Naive thymus-derived CD4-positive, alpha-beta T cell (primary cell): Measurements from ENCODE around the gene MPPED2. TPM values are rescaled to one million over a fixed set of nuclear protein-coding genes. Genes with fewer than 3 reads are reported as not detected.
"Not testable (repeated sequence)": the region's sequence is repeated elsewhere in the genome, so short reads cannot be mapped to it uniquely, and the experiment has no call there.

Source experiments
- ATAC-seq: fragments of 150-1000 bp; cut with Tn5 transposase; 2 replicates; pipeline ENCODE4 v1.10.0; 2021; ENCODE audit warnings: mild to moderate bottlenecking, moderate library complexity
- CTCF ChIA-PET: fragments of 350-600 bp; sonication (Branson Sonifier 250); formaldehyde crosslinking; loops from one replicate; lab custom pipeline; 2021; ENCODE audit warnings: antibody characterized with exemption; lab: Charles Lee
- POLR2A ChIA-PET: fragments of 350-600 bp; sonication (Branson Sonifier 250); formaldehyde crosslinking; loops from one replicate; lab custom pipeline; 2021; ENCODE audit warnings: antibody characterized with exemption, inconsistent platforms; lab: Charles Lee
- DNase-seq, 9 donors: peaks; one replicate each; pipeline versions ENCODE4 v3.0.0 to v3.0.0-alpha.2; 2020 to 2022; ENCODE audit warnings: mixed read lengths in 1 of 9
- H3K27ac ChIP-seq: one replicate; pipeline ENCODE4 v1.7.0; 2013; ENCODE audit warnings: mild to moderate bottlenecking, low read depth, low read length, moderate library complexity
- H3K27me3 ChIP-seq, 2 donors: one replicate each; pipeline ENCODE4 v1.7.0; 2013; ENCODE audit warnings: low read length in 2 of 2, mild to moderate bottlenecking in 2 of 2, moderate library complexity in 2 of 2; ENCODE audit not compliant: control insufficient read depth in 2 of 2, insufficient read depth in 2 of 2
- H3K36me3 ChIP-seq, 3 experiments: 1 replicate in 2 of 3; 2 replicates in 1 of 3; pipeline ENCODE4 v1.7.0; 2013; ENCODE audit warnings: low read length in 3 of 3, mild to moderate bottlenecking in 3 of 3, moderate library complexity in 1 of 3; ENCODE audit not compliant: insufficient read depth in 3 of 3, control insufficient read depth in 2 of 3
- H3K4me1 ChIP-seq, 2 donors: one replicate each; pipeline ENCODE4 v1.7.0; 2013; ENCODE audit warnings: low read length in 2 of 2, mild to moderate bottlenecking in 2 of 2, moderate library complexity in 1 of 2; ENCODE audit not compliant: control insufficient read depth in 2 of 2, insufficient read depth in 2 of 2
- H3K4me3 ChIP-seq: 2 replicates; pipeline ENCODE4 v1.7.0; 2013; ENCODE audit warnings: mild to moderate bottlenecking, low read length
- H3K9me3 ChIP-seq, 3 experiments: 1 replicate in 2 of 3; 2 replicates in 1 of 3; pipeline ENCODE4 v1.7.0; 2013; ENCODE audit warnings: low read length in 3 of 3; ENCODE audit not compliant: control insufficient read depth in 2 of 3
- H3K27ac Mint-ChIP-seq, 9 donors: one replicate each; pipeline ENCODE4 v1.8.0; 2020 to 2022; ENCODE audit warnings: mixed read lengths in 9 of 9, mild to moderate bottlenecking in 8 of 9, moderate library complexity in 5 of 9, inconsistent platforms in 2 of 9
- H3K27me3 Mint-ChIP-seq, 5 donors: one replicate each; pipeline ENCODE4 v1.8.0; 2021 to 2022; ENCODE audit warnings: mixed read lengths in 5 of 5, mild to moderate bottlenecking in 1 of 5
- H3K36me3 Mint-ChIP-seq, 5 donors: one replicate each; pipeline ENCODE4 v1.8.0; 2020 to 2022; ENCODE audit warnings: mixed read lengths in 5 of 5, mild to moderate bottlenecking in 3 of 5, inconsistent platforms in 1 of 5
- H3K4me1 Mint-ChIP-seq, 7 donors: one replicate each; pipeline ENCODE4 v1.8.0; 2020 to 2022; ENCODE audit warnings: mixed read lengths in 7 of 7, mild to moderate bottlenecking in 3 of 7, inconsistent platforms in 1 of 7
- H3K4me3 Mint-ChIP-seq, 10 donors: one replicate each; pipeline ENCODE4 v1.8.0; 2020 to 2022; ENCODE audit warnings: mild to moderate bottlenecking in 10 of 10, mixed read lengths in 10 of 10, moderate library complexity in 6 of 10, inconsistent platforms in 2 of 10
- H3K9me3 Mint-ChIP-seq, 11 donors: one replicate each; pipeline ENCODE4 v1.8.0; 2020 to 2022; ENCODE audit warnings: mixed read lengths in 11 of 11, mild to moderate bottlenecking in 4 of 11, inconsistent platforms in 1 of 11, moderate library complexity in 1 of 11
- intact Hi-C, 2 donors: fragments of 100-400 bp; cut with micrococcal nuclease; formaldehyde crosslinking; loops; one replicate each; pipeline ENCODE4 v1.15.1; 2023
- polyA plus RNA-seq, 2 donors: library from polyadenylated mRNA; unstranded; fragments of 300-500 nt; fragmentation: Illumina TruSeq; gene quantifications; one replicate each; pipeline ENCODE4 v1.2.3, GENCODE V29; 2021
- total RNA-seq, 6 experiments: library from RNA in 5 of 6; stranded (reverse) in 5 of 6; gene quantifications; 1 replicate in 5 of 6; 2 replicates in 1 of 6; pipeline ENCODE4 v1.2.3 and lab custom pipeline; 2021 to 2026

The MPPED2 gene
- total and polyA plus RNA-seq, 7 experiments from 2014 or later, result 0.09 to 3.5 (median 1.3) TPM; not detected in 2

DNA sequence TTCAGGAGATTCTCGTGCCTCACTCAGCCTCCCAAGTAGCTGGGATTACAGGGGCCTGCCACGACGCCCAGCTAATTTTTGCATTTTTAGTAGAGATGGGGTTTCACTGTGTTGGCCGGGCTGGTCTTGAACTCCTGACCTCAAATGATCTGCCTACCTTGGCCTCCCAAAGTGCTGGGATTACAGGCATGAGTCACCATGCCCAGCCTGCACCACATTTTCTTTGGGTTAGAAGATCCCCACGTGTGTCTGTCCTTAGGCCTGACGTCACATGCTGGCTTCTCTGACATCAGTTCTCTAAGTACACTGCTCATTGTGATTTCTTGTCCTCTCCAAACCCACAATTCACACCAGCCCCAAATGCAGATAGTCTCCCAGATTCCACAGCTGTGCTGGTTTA lies 31.6 kb downstream of the MPPED2 start:
- H3K36me3 Mint-ChIP-seq, H3K27me3 ChIP-seq, H3K4me1 Mint-ChIP-seq, H3K4me3 Mint-ChIP-seq, H3K9me3 Mint-ChIP-seq, intact Hi-C loops, H3K9me3 ChIP-seq, CTCF ChIA-PET, H3K27ac ChIP-seq, H3K4me3 ChIP-seq, H3K36me3 ChIP-seq, H3K27ac Mint-ChIP-seq, H3K27me3 Mint-ChIP-seq, H3K4me1 ChIP-seq, ATAC-seq, DNase-seq: not testable (repeated sequence)
- POLR2A ChIA-PET, result interaction anchor here (0.6 kb wide), 1 partner anchor 11 kb away, joined by 3 read pairs; no protein-coding TSS in a partner anchor

DNA sequence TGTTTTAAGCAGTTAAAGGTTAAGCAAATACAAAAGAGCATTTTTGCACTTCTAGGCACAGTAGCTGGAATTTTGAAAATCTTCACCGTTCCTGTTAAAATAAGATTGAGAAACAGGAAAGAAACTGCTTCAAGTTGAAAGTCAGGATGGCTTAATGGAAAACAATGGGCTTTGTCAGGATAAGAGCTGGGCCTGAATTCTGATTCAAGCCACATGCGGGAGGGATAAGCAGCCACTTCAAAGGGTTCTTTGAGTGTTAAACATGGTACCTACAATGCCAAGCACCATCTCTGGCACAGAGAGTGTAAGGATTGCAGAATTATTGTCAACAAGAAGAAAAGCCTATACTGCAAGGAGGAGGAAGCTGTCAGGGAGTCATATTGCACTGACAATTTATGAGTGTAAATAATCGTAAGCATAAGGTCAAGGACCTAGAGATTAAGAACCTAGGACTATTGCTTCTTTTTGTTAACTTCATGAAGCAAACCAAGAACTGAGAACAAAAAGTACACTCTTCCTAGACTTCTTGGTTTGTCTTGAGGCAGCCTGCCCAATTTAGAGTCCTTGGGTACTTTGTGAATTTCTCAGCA lies 32.5 kb downstream of the MPPED2 start:
- H3K4me1 Mint-ChIP-seq, result no peaks in the 10 kb centered on the region

DNA sequence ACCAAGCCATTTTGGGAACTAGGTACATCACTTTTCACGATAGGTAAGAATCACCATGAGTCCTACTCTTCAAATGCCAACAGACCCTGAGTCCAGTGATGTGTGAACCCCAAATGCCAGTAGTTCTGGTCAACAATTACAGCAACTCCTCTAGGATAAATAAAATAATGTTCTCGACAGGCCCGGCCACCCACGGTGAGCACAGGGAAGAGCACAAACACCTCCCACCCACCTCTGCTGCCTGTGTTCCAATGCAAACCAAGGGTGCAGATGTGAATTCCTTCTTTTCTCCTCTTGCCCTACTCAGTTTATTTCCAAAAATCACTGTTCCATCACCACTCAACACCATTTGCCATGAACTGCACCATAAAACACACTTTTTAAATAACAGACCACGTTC lies 33.3 kb downstream of the MPPED2 start:
- intact Hi-C loops, result no loop called here
- Mint-ChIP-seq H3K4me1 (no peaks in the 10 kb centered on the region), H3K4me3 (no peak overlapping the region), H3K36me3 (no peaks in the 10 kb centered on the region), H3K27ac (no peak overlapping the region), H3K27me3 (peaks cover 0 to 5% (median 0%) of the 10 kb centered on the region in 5 donors), H3K9me3 (peaks cover 0 to 9% (median 0%) of the 10 kb centered on the region in 11 donors)
- H3K27ac ChIP-seq, result no peak overlapping the region
- POLR2A ChIA-PET, result no interaction called here
- H3K36me3 ChIP-seq, result no peaks in the 10 kb centered on the region
- no peak overlapping the region for H3K4me3 ChIP-seq
- H3K27me3 ChIP-seq, result no peaks in the 10 kb centered on the region
- no peaks in the 10 kb centered on the region for H3K9me3 ChIP-seq
- CTCF ChIA-PET, result no interaction called here
- DNase-seq (no peak), ATAC-seq (no peak)
- H3K4me1 ChIP-seq, result no peaks in the 10 kb centered on the region

More for the DNA sequence above, 32.5 kb downstream of the MPPED2 start:
- intact Hi-C loops, result no loop called here
- H3K4me1 ChIP-seq, result no peaks in the 10 kb centered on the region
- Mint-ChIP-seq H3K27ac (no peak overlapping the region), H3K9me3 (peaks cover 0 to 9% (median 0%) of the 10 kb centered on the region in 11 donors), H3K27me3 (peaks cover 0 to 5% (median 0%) of the 10 kb centered on the region in 5 donors), H3K36me3 (no peaks in the 10 kb centered on the region), H3K4me3 (no peak overlapping the region)
- H3K36me3 ChIP-seq, result no peaks in the 10 kb centered on the region
- no peaks in the 10 kb centered on the region for H3K27me3 ChIP-seq
- no peak overlapping the region for H3K4me3 ChIP-seq
- ChIA-PET POLR2A (no interaction called here), CTCF (no interaction called here)
- no peaks in the 10 kb centered on the region for H3K9me3 ChIP-seq
- DNase-seq, result no peak
- no peak overlapping the region for H3K27ac ChIP-seq
- ATAC-seq, result no peak

DNA sequence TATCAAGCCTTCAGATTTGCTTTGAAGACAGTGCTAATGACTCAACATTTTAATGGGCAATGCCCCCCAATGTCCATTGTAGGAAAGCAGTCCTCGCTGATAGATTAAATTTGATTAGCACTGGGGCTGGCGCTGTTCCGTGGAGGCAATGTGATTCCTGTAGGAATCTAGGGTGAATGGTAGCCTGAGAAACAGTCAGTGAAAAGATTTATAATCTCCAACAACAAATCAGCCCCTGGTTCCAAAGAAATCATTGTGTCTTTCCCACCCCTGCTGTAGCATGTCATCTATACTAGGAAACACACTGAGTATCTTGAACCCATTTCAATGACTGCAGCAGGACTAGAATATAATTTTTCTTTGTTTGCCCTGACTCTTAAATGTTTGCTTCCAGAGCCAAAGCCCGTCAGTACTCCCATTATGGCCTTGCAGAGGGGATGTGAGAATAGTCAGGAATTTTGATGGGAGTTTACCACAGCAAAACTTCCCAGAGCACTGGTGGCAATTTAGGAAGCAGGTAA lies 36.1 kb downstream of the MPPED2 start:
- ATAC-seq (no peak), DNase-seq (no peak)
- ChIA-PET CTCF (no interaction called here), POLR2A (no interaction called here)
- no peak overlapping the region for H3K4me3 ChIP-seq
- Mint-ChIP-seq H3K36me3 (no peaks in the 10 kb centered on the region), H3K4me1 (no peaks in the 10 kb centered on the region), H3K9me3 (peaks cover 0 to 12% (median 0%) of the 10 kb centered on the region in 11 donors), H3K4me3 (no peak overlapping the region), H3K27me3 (no peaks in the 10 kb centered on the region), H3K27ac (no peak overlapping the region)
- H3K4me1 ChIP-seq, result no peaks in the 10 kb centered on the region
- intact Hi-C loops, result no loop called here
- H3K27ac ChIP-seq, result no peak overlapping the region
- no peaks in the 10 kb centered on the region for H3K27me3 ChIP-seq
- H3K36me3 ChIP-seq, result no peaks in the 10 kb centered on the region
- H3K9me3 ChIP-seq, result no peaks in the 10 kb centered on the region

DNA sequence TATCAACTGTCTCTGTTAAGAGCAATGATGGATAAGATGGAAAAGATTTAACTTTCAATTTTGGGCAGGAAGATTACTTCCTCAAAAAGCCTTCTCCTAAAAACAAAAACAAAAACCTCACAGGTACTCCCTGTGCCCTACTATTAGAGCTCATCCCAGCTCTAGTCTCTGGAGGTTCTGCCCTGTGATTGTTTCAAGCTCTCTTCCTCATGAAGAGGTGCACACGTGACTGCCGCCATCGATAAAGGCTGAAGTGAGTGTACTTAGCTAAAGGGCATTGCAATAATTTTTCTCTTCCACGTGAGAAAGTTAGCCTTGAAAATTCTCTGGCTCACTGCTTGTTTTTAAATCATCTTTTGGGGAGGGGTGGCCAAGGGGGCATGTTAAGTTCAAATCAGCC lies 36.6 kb downstream of the MPPED2 start:
- CTCF ChIA-PET, result no interaction called here
- H3K27ac Mint-ChIP-seq, result no peak overlapping the region
- intact Hi-C loops, result no loop called here
- H3K27ac ChIP-seq, result no peak overlapping the region
- no peak overlapping the region for H3K4me3 Mint-ChIP-seq
- H3K27me3 ChIP-seq, result no peaks in the 10 kb centered on the region
- H3K4me1 Mint-ChIP-seq, result no peaks in the 10 kb centered on the region
- POLR2A ChIA-PET, result no interaction called here
- no peaks in the 10 kb centered on the region for H3K36me3 ChIP-seq
- DNase-seq, result no peak
- peaks cover 0 to 1% (median 0%) of the 10 kb centered on the region in 5 donors for H3K27me3 Mint-ChIP-seq
- no peak for ATAC-seq
- H3K36me3 Mint-ChIP-seq, result peaks cover 0 to 3% (median 0%) of the 10 kb centered on the region in 5 donors
- H3K4me1 ChIP-seq, result no peaks in the 10 kb centered on the region
- H3K9me3 ChIP-seq, result no peaks in the 10 kb centered on the region
- peaks cover 0 to 13% (median 0%) of the 10 kb centered on the region in 11 donors for H3K9me3 Mint-ChIP-seq
- no peak overlapping the region for H3K4me3 ChIP-seq

DNA sequence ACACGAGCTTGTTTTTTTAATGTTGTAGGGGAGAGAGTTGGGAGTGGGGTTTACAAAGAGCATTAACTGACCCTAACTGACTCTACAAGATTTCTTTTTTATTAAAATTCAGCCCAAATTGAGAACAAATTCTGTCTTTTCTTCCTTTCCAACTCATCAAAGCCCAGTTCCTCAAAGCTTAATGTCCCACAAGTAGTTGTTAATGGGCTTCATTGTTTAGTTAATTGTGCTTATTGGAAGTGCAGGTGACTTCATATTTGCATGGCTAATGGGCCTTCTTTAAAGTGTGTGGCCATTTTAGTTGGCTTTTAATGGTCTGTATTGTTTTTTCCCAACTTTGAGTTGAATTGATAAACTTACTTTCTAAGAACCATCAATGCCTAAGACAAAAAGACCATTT lies 39.8 kb downstream of the MPPED2 start:
- no peaks in the 10 kb centered on the region for H3K4me1 ChIP-seq
- no peak for ATAC-seq
- Mint-ChIP-seq H3K36me3 (peaks cover 0 to 3% (median 0%) of the 10 kb centered on the region in 5 donors), H3K27me3 (peaks cover 0 to 5% (median 0%) of the 10 kb centered on the region in 5 donors), H3K27ac (no peak overlapping the region), H3K4me3 (no peak overlapping the region), H3K9me3 (peaks cover 0 to 20% (median 0%) of the 10 kb centered on the region in 11 donors), H3K4me1 (no peaks in the 10 kb centered on the region)
- H3K4me3 ChIP-seq, result no peak overlapping the region
- CTCF ChIA-PET, result no interaction called here
- POLR2A ChIA-PET, result no interaction called here
- no peak for DNase-seq
- no peaks in the 10 kb centered on the region for H3K9me3 ChIP-seq
- no peak overlapping the region for H3K27ac ChIP-seq
- intact Hi-C loops, result no loop called here
- no peaks in the 10 kb centered on the region for H3K27me3 ChIP-seq
- no peaks in the 10 kb centered on the region for H3K36me3 ChIP-seq

DNA sequence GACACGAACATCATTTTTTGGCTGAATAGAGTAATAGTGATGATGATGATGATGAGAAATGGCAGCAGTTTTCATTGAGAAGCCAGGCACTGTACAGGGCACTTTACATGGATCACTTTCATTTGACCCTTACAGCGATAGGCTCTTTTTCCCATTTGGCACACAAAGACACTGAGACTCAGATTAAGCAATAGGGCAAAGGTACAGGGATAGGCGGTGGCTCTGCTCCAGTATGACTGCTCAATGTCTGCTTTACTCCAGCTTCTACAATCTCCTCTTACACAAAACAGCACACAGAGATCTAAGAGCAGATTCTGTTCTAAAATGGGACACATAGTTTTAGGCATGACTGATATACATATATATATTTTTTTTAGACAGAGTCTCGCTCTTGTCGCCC lies 40.6 kb downstream of the MPPED2 start:
- H3K4me1 Mint-ChIP-seq, result no peaks in the 10 kb centered on the region
- POLR2A ChIA-PET, result no interaction called here
- intact Hi-C loops, result no loop called here
- CTCF ChIA-PET, result interaction anchor here (0.6 kb wide), 1 partner anchor 164 kb away, joined by 3 read pairs; no protein-coding TSS in a partner anchor
- ATAC-seq (no peak), DNase-seq (no peak)
- peaks cover 0 to 5% (median 0%) of the 10 kb centered on the region in 5 donors for H3K27me3 Mint-ChIP-seq
- peaks cover 0 to 18% (median 0%) of the 10 kb centered on the region in 11 donors for H3K9me3 Mint-ChIP-seq
- no peaks in the 10 kb centered on the region for H3K9me3 ChIP-seq
- no peaks in the 10 kb centered on the region for H3K4me1 ChIP-seq
- no peak overlapping the region for H3K4me3 Mint-ChIP-seq
- no peak overlapping the region for H3K27ac ChIP-seq
- no peak overlapping the region for H3K4me3 ChIP-seq
- no peaks in the 10 kb centered on the region for H3K36me3 ChIP-seq
- no peak overlapping the region for H3K27ac Mint-ChIP-seq
- H3K36me3 Mint-ChIP-seq, result peaks cover 0 to 3% (median 0%) of the 10 kb centered on the region in 5 donors
- no peaks in the 10 kb centered on the region for H3K27me3 ChIP-seq
